IMR-90 (cell line): Measurements from ENCODE around the gene HERC3. TPM values are rescaled to one million over a fixed set of nuclear protein-coding genes. Genes with fewer than 3 reads are reported as not detected.

ENCODE experiments used
- ATAC-seq: fragments of 200-7000 bp; cut with Tn5 transposase; 2 replicates; pipeline ENCODE4 v1.9.1; 2020; ENCODE audit warnings: low read depth, mild to moderate bottlenecking, moderate library complexity
- BruUV-seq: library from RNA; stranded (reverse); fragments of 400-500 nt; replicated peaks from 2 replicates; lab custom pipeline; 2021; lab: Mats Ljungman, UMichigan
- CTCF ChIA-PET: fragments of 300-600 bp; formaldehyde crosslinking; extraction: SDS; loops from one replicate; lab custom pipeline; 2021; ENCODE audit warnings: antibody characterized with exemption; lab: Yijun Ruan, JAX
- POLR2A ChIA-PET: fragments of 300-600 bp; sonication (Branson Sonifier 250); formaldehyde crosslinking; loops from one replicate; lab custom pipeline; 2022; ENCODE audit warnings: antibody characterized with exemption; ENCODE audit not compliant: unreplicated experiment; lab: Charles Lee
- DNase-seq: peaks from one replicate; pipeline ENCODE4 v3.0.0; 2013
- H2AFZ ChIP-seq: replicated peaks from 2 replicates; pipeline ENCODE3; 2013; ENCODE audit warnings: low read length, mild to moderate bottlenecking; ENCODE audit not compliant: poor library complexity
- H2AK5ac ChIP-seq: 2 replicates; pipeline ENCODE4 v1.6.1; 2013; ENCODE audit warnings: low read depth, low read length, inconsistent platforms
- H2AK9ac ChIP-seq: replicated peaks from 2 replicates; pipeline ENCODE3; 2013; ENCODE audit warnings: mild to moderate bottlenecking, low read depth, low read length, moderate library complexity; ENCODE audit not compliant: poor library complexity
- H2BK120ac ChIP-seq: 2 replicates; pipeline ENCODE4 v1.6.1; 2013; ENCODE audit warnings: low read depth, low read length, inconsistent platforms
- H2BK15ac ChIP-seq: 3 replicates; pipeline ENCODE4 v1.6.1; 2013; ENCODE audit warnings: low read depth, low read length, inconsistent platforms
- H2BK20ac ChIP-seq: 2 replicates; pipeline ENCODE4 v1.6.1; 2013; ENCODE audit warnings: low read depth, mild to moderate bottlenecking, inconsistent platforms, low read length, moderate library complexity
- H2BK5ac ChIP-seq: 2 replicates; pipeline ENCODE4 v1.6.1; 2013; ENCODE audit warnings: mild to moderate bottlenecking, low read depth, low read length, inconsistent platforms; ENCODE audit not compliant: poor library complexity, severe bottlenecking
- H3K14ac ChIP-seq: replicated peaks from 2 replicates; pipeline ENCODE4 v1.6.1; 2013; ENCODE audit warnings: low read depth, low read length, inconsistent platforms
- H3K18ac ChIP-seq: 2 replicates; pipeline ENCODE4 v1.6.1; 2013; ENCODE audit warnings: low read depth, low read length, control low read depth
- H3K23ac ChIP-seq: 2 replicates; pipeline ENCODE4 v1.6.1; 2013; ENCODE audit warnings: low read depth, low read length, inconsistent platforms
- H3K27ac ChIP-seq: 2 replicates; pipeline ENCODE4 v1.5.1; 2013; ENCODE audit warnings: mild to moderate bottlenecking, control low read depth, low read length; ENCODE audit not compliant: insufficient read depth
- H3K27me3 ChIP-seq: 2 replicates; pipeline ENCODE4 v1.6.1; 2013; ENCODE audit warnings: low read length; ENCODE audit not compliant: control insufficient read depth, insufficient read depth
- H3K36me3 ChIP-seq: 2 replicates; pipeline ENCODE4 v1.6.1; 2013; ENCODE audit warnings: low read length, mixed read lengths; ENCODE audit not compliant: control insufficient read depth, insufficient read depth
- H3K4ac ChIP-seq: 2 replicates; pipeline ENCODE4 v1.6.1; 2013; ENCODE audit warnings: low read depth, low read length, inconsistent platforms
- H3K4me1 ChIP-seq: 2 replicates; pipeline ENCODE4 v1.6.1; 2013; ENCODE audit warnings: low read length, mixed read lengths; ENCODE audit not compliant: control insufficient read depth, insufficient read depth
- H3K4me2 ChIP-seq: 2 replicates; pipeline ENCODE4 v1.6.1; 2013; ENCODE audit warnings: low read depth, mild to moderate bottlenecking, control low read depth, low read length, moderate library complexity
- H3K4me3 ChIP-seq: 2 replicates; pipeline ENCODE4 v1.5.1; 2013; ENCODE audit warnings: low read depth, mild to moderate bottlenecking, control low read depth, low read length, moderate library complexity; ENCODE audit not compliant: insufficient read depth
- H3K56ac ChIP-seq: 2 replicates; pipeline ENCODE4 v1.6.1; 2013; ENCODE audit warnings: low read length, inconsistent platforms; ENCODE audit not compliant: insufficient read depth; ENCODE audit errors: extremely low read depth
- H3K79me1 ChIP-seq, 2 experiments: 2 replicates each; pipeline ENCODE4 v1.6.1; 2013; ENCODE audit warnings: low read length in 2 of 2, inconsistent platforms in 1 of 2, low read depth in 1 of 2
- H3K9ac ChIP-seq: 2 replicates; pipeline ENCODE4 v1.6.1; 2013; ENCODE audit warnings: low read depth, low read length, control low read depth
- H3K9me1 ChIP-seq: 2 replicates; pipeline ENCODE4 v1.6.1; 2013; ENCODE audit warnings: low read length, inconsistent platforms; ENCODE audit not compliant: insufficient read depth
- H3K9me3 ChIP-seq: 2 replicates; pipeline ENCODE4 v1.6.1; 2013; ENCODE audit warnings: low read length; ENCODE audit not compliant: control insufficient read depth, insufficient read depth
- H4K20me1 ChIP-seq: 2 replicates; pipeline ENCODE4 v1.6.1; 2013; ENCODE audit warnings: low read length, inconsistent platforms; ENCODE audit not compliant: insufficient read depth
- H4K5ac ChIP-seq: 2 replicates; pipeline ENCODE4 v1.6.1; 2013; ENCODE audit warnings: mild to moderate bottlenecking, low read depth, low read length, control low read depth
- H4K8ac ChIP-seq, 2 experiments: 2 replicates each; pipeline ENCODE4 v1.6.1; 2013; ENCODE audit warnings: low read depth in 2 of 2, low read length in 2 of 2, control low read depth in 1 of 2, inconsistent platforms in 1 of 2
- H4K91ac ChIP-seq: 2 replicates; pipeline ENCODE4 v1.6.1; 2013; ENCODE audit warnings: low read depth, low read length, inconsistent platforms; ENCODE audit not compliant: insufficient read depth
- CHD1 ChIP-seq: IDR thresholded peaks from 2 replicates; pipeline ENCODE4 v1.6.1; 2012; ENCODE audit warnings: low read depth, low read length, improper control_type of control experiment
- FOS ChIP-seq: fragments of 150-350 bp; IDR thresholded peaks from 2 replicates; pipeline ENCODE4 v1.6.1; 2016; ENCODE audit warnings: low read depth, low read length
- NFE2L2 ChIP-seq: fragments of 150-350 bp; IDR thresholded peaks from 2 replicates; pipeline ENCODE4 v1.6.1; 2016; ENCODE audit warnings: low read depth, mild to moderate bottlenecking, low read length
- RAD21 ChIP-seq: IDR thresholded peaks from 2 replicates; pipeline ENCODE4 v1.6.1; 2012; ENCODE audit warnings: low read length, improper control_type of control experiment
- WGBS, 2 experiments: methylation state at CpG; one replicate each; pipeline versions ENCODE4 v1.1.5 to v1.1.7; 2013; ENCODE audit warnings: missing lambda C conversion rate in 2 of 2; ENCODE audit not compliant: insufficient read length in 1 of 2; ENCODE audit errors: extremely low coverage in 2 of 2; 5-methylcytosine and 5-hydroxymethylcytosine counted together
- dilution Hi-C: fragments of 300-500 bp; cut with HindIII; formaldehyde crosslinking; loops from one replicate; pipeline ENCODE4 v1.14.3; 2018; ENCODE audit warnings: low sequenced_read_pairs; ENCODE audit not compliant: unreplicated experiment
- in situ Hi-C: fragments of 300-500 bp; cut with MboI; formaldehyde crosslinking; loops from 3 replicates; pipeline ENCODE4 v1.14.3; 2019; ENCODE audit warnings: low sequenced_read_pairs, inconsistent platforms, mixed read lengths
- intact Hi-C: fragments of 100-400 bp; cut with micrococcal nuclease; formaldehyde crosslinking; loops from 2 replicates; pipeline ENCODE4 v1.10.0; 2022
- polyA plus RNA-seq, 3 experiments: library from polyadenylated mRNA; depleted of rRNA; stranded (reverse); fragments of >200 nt; gene quantifications; 2 replicates each; pipeline ENCODE4 v1.2.3, GENCODE V29; 2012; ENCODE audit warnings: low replicate concordance in 1 of 3
- total RNA-seq: library from RNA; depleted of rRNA; stranded (reverse); fragments of >200 nt; gene quantifications from 2 replicates; pipeline ENCODE4 v1.2.3, GENCODE V29; 2012

HERC3 gene
- total and polyA plus RNA-seq, 2 of the 4 experiments (the other 2 are of a cell fraction), result 8.9 to 9.5 TPM

GRCh38 chr4:88737307-88737941 is 145.1 kb downstream of the HERC3 start:
- Histone ChIP-seq H3K4me2 (no peak overlapping the region), H4K20me1 (no peaks in the 10 kb centered on the region), H3K27me3 (no peaks in the 10 kb centered on the region), H2AK5ac (no peak overlapping the region), H3K4ac (no peak overlapping the region), H3K27ac (no peak overlapping the region), H2AFZ (no peak overlapping the region), H3K56ac (no peak overlapping the region), H3K18ac (no peak overlapping the region), H2BK20ac (no peak overlapping the region), H3K9ac (no peak overlapping the region), H3K9me1 (peaks cover 8% of the 10 kb centered on the region), H3K79me1 (0 out of 4 replicates have a peak, but pooled peaks cover 0 to 7% of the 10 kb centered on the region in 2 experiments), H3K14ac (no peak overlapping the region), H3K9me3 (no peaks in the 10 kb centered on the region), H4K91ac (no peak overlapping the region), H3K36me3 (peaks cover 24% of the 10 kb centered on the region), H3K23ac (no peak overlapping the region), H2AK9ac (no peak overlapping the region), H2BK15ac (no peak overlapping the region), H2BK5ac (no peak overlapping the region), H2BK120ac (no peak overlapping the region), H3K4me3 (no peak overlapping the region), H4K5ac (no peak overlapping the region), H3K4me1 (peaks cover 2% of the 10 kb centered on the region; the same call in 1 of the 2 replicates), H4K8ac (no peak overlapping the region; a peak in 1 of 4 replicates)
- 60% methylated on average over 1 of the region's 14 CpGs; no CpG with 5 or more reads in 1 of the 2 experiments for WGBS, 2 experiments
- DNase-seq (peak; percentile 12), ATAC-seq (no peak)
- TF ChIP-seq CHD1 (no peak), FOS (no peak), RAD21 (no peak), NFE2L2 (no peak)
- intact Hi-C loops, result no loop called here
- in situ Hi-C loops, result no loop called here
- no TSS peak for BruUV-seq
- ChIA-PET POLR2A (no interaction called here), CTCF (no interaction called here)
- dilution Hi-C loops, result no loop called here
